Measurements from ENCODE around the gene ADSS2.
"Not testable (repeated sequence)": the region's sequence is repeated elsewhere in the genome, so short reads cannot be mapped to it uniquely, and the experiment has no call there.

ADSS2 gene

GRCh38 chr1:244394826-244395765, 56.6 kb downstream of the ADSS2 start:
- DNase-seq, result no peak

- no peak for DNase-seq
Observed at GRCh38 chr1:244394346-244394745, 57.4 kb downstream of the ADSS2 start.

- DNase-seq, result no peak
Observed at GRCh38 chr1:244393604-244394176, 58.0 kb downstream of the ADSS2 start.

GRCh38 chr1:244391761-244392160, 59.9 kb downstream of the ADSS2 start:
- no peak for DNase-seq

- no peak for DNase-seq
Observed at GRCh38 chr1:244388961-244389360, 62.7 kb downstream of the ADSS2 start.

GRCh38 chr1:244387415-244387814, 64.3 kb downstream of the ADSS2 start:
- no peak for DNase-seq

GRCh38 chr1:244386595-244386994, 65.1 kb downstream of the ADSS2 start:
- DNase-seq, result no peak

GRCh38 chr1:244384066-244384465, 67.6 kb downstream of the ADSS2 start:
- DNase-seq, result peak; percentile 17

GRCh38 chr1:244383278-244383884, 68.3 kb downstream of the ADSS2 start:
- no peak for DNase-seq

GRCh38 chr1:244381878-244382565, 69.7 kb downstream of the ADSS2 start:
- peak; percentile 79 for DNase-seq

GRCh38 chr1:244376126-244376525, 75.6 kb downstream of the ADSS2 start:
- no peak for DNase-seq

- no peak for DNase-seq
Observed at GRCh38 chr1:244375051-244375450, 76.7 kb downstream of the ADSS2 start.

- not testable (repeated sequence) for DNase-seq
Observed at GRCh38 chr1:244374484-244374883, 77.2 kb downstream of the ADSS2 start.

GRCh38 chr1:244371242-244372141, 80.2 kb downstream of the ADSS2 start:
- DNase-seq, result no peak

GRCh38 chr1:244370060-244370637, 81.6 kb downstream of the ADSS2 start:
- DNase-seq, result no peak

- no peak for DNase-seq
Observed at GRCh38 chr1:244369256-244370057, 82.3 kb downstream of the ADSS2 start.

GRCh38 chr1:244368279-244368678, 83.4 kb downstream of the ADSS2 start:
- DNase-seq, result no peak

GRCh38 chr1:244367399-244368114, 84.2 kb downstream of the ADSS2 start:
- no peak for DNase-seq

- DNase-seq, result no peak
Observed at GRCh38 chr1:244365809-244366208, 85.9 kb downstream of the ADSS2 start.

GRCh38 chr1:244365262-244365661, 86.4 kb downstream of the ADSS2 start:
- DNase-seq, result not testable (repeated sequence)

Data from fibroblast of upper back skin (primary cell).